ENCODE data around the gene DDX20. TPM values are rescaled to one million over a fixed set of nuclear protein-coding genes. Genes with fewer than 3 reads are reported as not detected.

Gene DDX20
- total and polyA plus RNA-seq, 8 donors, result 10.6 to 22.8 (median 18.7) TPM

DNA sequence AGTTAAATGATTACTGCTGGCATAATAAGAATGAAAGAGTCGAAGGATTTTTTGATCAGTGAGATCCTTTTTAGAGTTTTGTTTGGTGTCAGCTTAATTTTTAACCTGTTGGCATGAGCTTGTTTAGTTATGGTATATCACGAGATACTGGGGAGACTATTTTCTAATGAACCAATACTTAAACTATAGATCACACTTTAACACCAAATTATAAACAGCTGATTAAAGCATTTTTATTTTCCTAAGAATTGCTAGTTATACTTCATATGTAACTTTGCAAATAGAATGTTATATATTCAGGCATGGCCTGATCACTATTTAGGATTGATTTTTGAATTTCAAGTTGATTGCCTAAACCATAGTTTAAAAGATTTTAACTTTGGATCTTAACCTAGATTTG lies 6.0 kb downstream of the DDX20 start:
- DNase-seq (no peak), ATAC-seq (no peak)
- Histone ChIP-seq H3K36me3 (peaks cover 5 to 72% of the 10 kb centered on the region in 2 donors), H3K27me3 (no peaks in the 10 kb centered on the region), H3K27ac (no peak overlapping the region), H3K4me3 (no peak overlapping the region), H3K9me3 (no peaks in the 10 kb centered on the region), H3K4me1 (peaks cover 4 to 14% of the 10 kb centered on the region in 2 donors)
- TF ChIP-seq, protein P1, sequence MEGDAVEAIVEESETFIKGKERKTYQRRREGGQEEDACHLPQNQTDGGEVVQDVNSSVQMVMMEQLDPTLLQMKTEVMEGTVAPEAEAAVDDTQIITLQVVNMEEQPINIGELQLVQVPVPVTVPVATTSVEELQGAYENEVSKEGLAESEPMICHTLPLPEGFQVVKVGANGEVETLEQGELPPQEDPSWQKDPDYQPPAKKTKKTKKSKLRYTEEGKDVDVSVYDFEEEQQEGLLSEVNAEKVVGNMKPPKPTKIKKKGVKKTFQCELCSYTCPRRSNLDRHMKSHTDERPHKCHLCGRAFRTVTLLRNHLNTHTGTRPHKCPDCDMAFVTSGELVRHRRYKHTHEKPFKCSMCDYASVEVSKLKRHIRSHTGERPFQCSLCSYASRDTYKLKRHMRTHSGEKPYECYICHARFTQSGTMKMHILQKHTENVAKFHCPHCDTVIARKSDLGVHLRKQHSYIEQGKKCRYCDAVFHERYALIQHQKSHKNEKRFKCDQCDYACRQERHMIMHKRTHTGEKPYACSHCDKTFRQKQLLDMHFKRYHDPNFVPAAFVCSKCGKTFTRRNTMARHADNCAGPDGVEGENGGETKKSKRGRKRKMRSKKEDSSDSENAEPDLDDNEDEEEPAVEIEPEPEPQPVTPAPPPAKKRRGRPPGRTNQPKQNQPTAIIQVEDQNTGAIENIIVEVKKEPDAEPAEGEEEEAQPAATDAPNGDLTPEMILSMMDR (IDR thresholded peaks at IDR 0.05), result no peak
- intact Hi-C loops (cut with DNase I), result no loop called here

DNA sequence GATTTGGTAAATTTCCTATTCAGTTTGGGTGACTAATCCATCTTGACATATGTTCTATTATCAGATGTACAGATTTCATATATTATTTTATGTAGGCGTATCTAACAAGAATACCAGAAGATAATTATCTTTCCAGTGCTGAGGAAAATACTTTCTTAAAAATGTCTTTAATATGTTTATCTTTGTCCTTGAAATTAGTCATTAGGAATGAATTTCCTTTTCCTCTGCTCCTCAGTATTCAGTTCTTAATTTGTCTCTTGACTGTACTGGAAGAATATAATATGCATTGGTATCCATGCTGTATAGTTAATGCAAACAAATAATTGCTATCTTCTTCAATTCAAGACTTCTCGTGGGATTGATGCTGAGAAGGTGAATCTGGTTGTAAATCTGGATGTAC lies 6.6 kb downstream of the DDX20 start:
- no peak overlapping the region for H3K4me3 ChIP-seq
- no peak for ATAC-seq
- TF ChIP-seq, protein P1 (IDR thresholded peaks at IDR 0.05), result no peak
- H3K9me3 ChIP-seq, result no peaks in the 10 kb centered on the region
- H3K27ac ChIP-seq, result no peak overlapping the region
- intact Hi-C loops (cut with DNase I), result no loop called here
- H3K36me3 ChIP-seq, result peaks cover 5 to 78% of the 10 kb centered on the region in 2 donors
- DNase-seq, result no peak
- H3K4me1 ChIP-seq, result peaks cover 0 to 8% of the 10 kb centered on the region in 2 donors
- no peaks in the 10 kb centered on the region for H3K27me3 ChIP-seq

DNA sequence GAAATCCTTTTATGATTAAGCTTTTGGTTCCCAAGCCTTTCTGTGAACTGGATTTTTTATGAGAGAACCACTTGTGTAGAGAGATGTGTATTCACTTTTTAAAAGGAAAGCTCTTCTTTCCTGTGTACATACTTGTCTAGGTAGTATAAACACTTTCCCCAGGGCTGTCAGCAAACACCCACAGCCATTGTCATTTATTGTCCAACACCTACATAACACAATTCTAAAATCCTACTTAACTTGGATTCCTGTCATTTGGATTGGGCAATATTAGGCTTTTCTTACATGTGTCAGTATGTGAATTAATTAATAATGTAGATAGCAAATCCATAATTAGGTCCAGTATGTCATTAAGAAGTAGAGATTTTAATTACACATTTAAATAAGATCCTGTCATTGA lies 12.3 kb downstream of the DDX20 start:
- ATAC-seq (no peak), DNase-seq (no peak)
- Histone ChIP-seq H3K36me3 (peaks cover 0 to 58% of the 10 kb centered on the region in 2 donors), H3K9me3 (no peaks in the 10 kb centered on the region), H3K27me3 (no peaks in the 10 kb centered on the region), H3K4me1 (peaks cover 0 to 19% of the 10 kb centered on the region in 2 donors), H3K27ac (no peak overlapping the region), H3K4me3 (no peak overlapping the region)
- TF ChIP-seq, protein P1 (IDR thresholded peaks at IDR 0.05), result no peak
- intact Hi-C loops (cut with DNase I), result no loop called here

DNA sequence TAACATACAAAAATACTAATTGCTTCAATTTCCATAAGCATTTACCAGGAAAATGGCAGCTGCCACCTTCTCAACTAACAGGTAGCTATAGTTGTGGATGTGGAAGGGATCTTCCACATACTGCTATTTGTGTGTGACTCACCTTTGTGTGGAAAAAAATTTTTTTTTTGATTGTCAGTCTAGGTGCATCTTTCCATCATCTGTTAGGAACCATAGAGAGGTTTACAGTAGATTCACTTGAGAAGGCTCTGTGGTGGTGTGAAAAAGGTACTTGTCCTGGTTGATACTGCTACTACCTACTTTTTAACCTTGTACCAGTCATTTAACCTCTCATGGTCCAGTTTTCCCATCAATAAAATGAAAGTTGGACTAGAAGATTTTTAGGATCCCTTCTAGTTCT lies 12.9 kb downstream of the DDX20 start:
- H3K36me3 ChIP-seq, result peaks cover 0 to 52% of the 10 kb centered on the region in 2 donors
- intact Hi-C loops (cut with DNase I), result no loop called here
- H3K27ac ChIP-seq, result no peak overlapping the region
- no peaks in the 10 kb centered on the region for H3K27me3 ChIP-seq
- DNase-seq (no peak), ATAC-seq (no peak)
- H3K4me1 ChIP-seq, result peaks cover 0 to 19% of the 10 kb centered on the region in 2 donors
- TF ChIP-seq, protein P1 (IDR thresholded peaks at IDR 0.05), result no peak
- no peaks in the 10 kb centered on the region for H3K9me3 ChIP-seq
- H3K4me3 ChIP-seq, result no peak overlapping the region

DNA sequence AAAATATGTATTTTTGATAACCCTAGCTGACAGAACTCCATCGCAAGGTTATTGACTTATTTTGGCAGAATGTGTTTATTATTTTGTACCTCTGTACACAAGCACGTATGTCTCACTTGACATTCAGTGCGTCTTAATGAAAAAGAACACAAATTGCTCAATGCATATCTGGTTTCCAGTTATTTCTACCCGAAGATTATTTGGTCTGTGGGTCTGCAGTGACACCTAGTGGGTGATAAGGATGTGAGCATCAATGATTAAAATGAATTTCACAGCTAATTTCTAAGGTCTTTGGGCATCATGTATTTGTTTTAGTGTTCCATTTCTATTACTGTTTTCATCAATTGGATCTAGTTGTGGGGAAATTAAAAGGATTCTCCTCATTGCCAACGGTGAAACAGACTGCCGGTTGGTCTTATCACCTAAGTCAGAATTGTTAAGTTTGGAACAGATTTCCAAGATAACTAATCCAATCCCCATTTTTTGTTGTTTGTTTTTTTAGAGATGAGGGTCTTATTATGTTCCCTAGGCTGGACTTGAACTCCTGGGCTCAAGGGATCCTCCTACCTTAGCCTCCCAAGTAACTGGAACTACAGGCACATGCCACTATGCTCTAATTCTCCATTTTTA lies 13.9 kb downstream of the DDX20 start:
- H3K4me3 ChIP-seq, result no peak overlapping the region
- H3K4me1 ChIP-seq, result peaks cover 0 to 19% of the 10 kb centered on the region in 2 donors
- peaks cover 0 to 42% of the 10 kb centered on the region in 2 donors for H3K36me3 ChIP-seq
- intact Hi-C loops (cut with DNase I), result no loop called here
- H3K9me3 ChIP-seq, result no peaks in the 10 kb centered on the region
- H3K27me3 ChIP-seq, result no peaks in the 10 kb centered on the region
- DNase-seq, result peak in 2 of 4 donors; percentile 65 to 77
- TF ChIP-seq, protein P1 (IDR thresholded peaks at IDR 0.05), result peak; percentile 56 to 71
- peak; percentile 87 for ATAC-seq
- no peak overlapping the region for H3K27ac ChIP-seq

All from left lung (tissue), 10 donors.